B cell (primary cell): ENCODE results near the gene TEX28. TPM values are rescaled to one million over a fixed set of nuclear protein-coding genes. Genes with fewer than 3 reads are reported as not detected.
"Not testable (repeated sequence)": the region's sequence is repeated elsewhere in the genome, so short reads cannot be mapped to it uniquely, and the experiment has no call there.

ENCODE experiments used
- ATAC-seq: fragments of 200-7000 bp; cut with Tn5 transposase; one replicate; pipeline ENCODE4 v1.10.0; 2021; ENCODE audit warnings: low read depth, mild to moderate bottlenecking, moderate number of reproducible peaks, moderate library complexity
- CTCF ChIA-PET: fragments of 350-600 bp; sonication (Branson Sonifier 250); formaldehyde crosslinking; loops from one replicate; lab custom pipeline; 2021; ENCODE audit warnings: antibody characterized with exemption, inconsistent platforms; lab: Charles Lee
- POLR2A ChIA-PET: fragments of 350-600 bp; sonication (Branson Sonifier 250); formaldehyde crosslinking; loops from one replicate; lab custom pipeline; 2021; ENCODE audit warnings: antibody characterized with exemption; lab: Charles Lee
- DNase-seq: peaks from one replicate; pipeline ENCODE4 v3.0.0; 2013
- H2AFZ ChIP-seq: 2 replicates; pipeline ENCODE4 v1.6.1; 2012; ENCODE audit warnings: mild to moderate bottlenecking, low read depth, low read length; ENCODE audit not compliant: insufficient read depth, poor library complexity, severe bottlenecking
- H3K27ac ChIP-seq, 2 donors: 1 replicate in 1 of 2; 2 replicates in 1 of 2; pipeline ENCODE4 v1.5.1; 2012 to 2013; ENCODE audit warnings: low read length in 2 of 2, mild to moderate bottlenecking in 2 of 2, moderate library complexity in 1 of 2
- H3K27me3 ChIP-seq, 4 experiments: fragments of 200-600 bp in 1 of 4; sonication (generic) in 1 of 4; replicated peaks in 1 of 4; 1 replicate in 2 of 4; 2 replicates in 2 of 4; pipeline versions ENCODE4 v1.6.1 to v1.7.0; 2013 to 2016; ENCODE audit warnings: low read length in 3 of 4, mild to moderate bottlenecking in 2 of 4, mixed read lengths in 1 of 4, moderate library complexity in 1 of 4; ENCODE audit not compliant: insufficient read depth in 4 of 4, control insufficient read depth in 3 of 4; ENCODE audit errors: control extremely low read depth in 1 of 4
- H3K36me3 ChIP-seq, 2 experiments: replicated peaks in 1 of 2; 1 replicate in 1 of 2; 2 replicates in 1 of 2; pipeline versions ENCODE4 v1.6.1 to v1.7.1; 2013; ENCODE audit warnings: low read length in 1 of 2; ENCODE audit not compliant: insufficient read depth in 2 of 2, control insufficient read depth in 1 of 2; ENCODE audit errors: control extremely low read depth in 1 of 2, extremely low read depth in 1 of 2
- H3K4me1 ChIP-seq, 2 donors: fragments of 200-600 bp in 1 of 2; sonication (generic) in 1 of 2; 1 replicate in 1 of 2; 2 replicates in 1 of 2; pipeline versions ENCODE4 v1.5.1 to v1.6.1; 2013 to 2017; ENCODE audit warnings: low read length in 2 of 2; ENCODE audit not compliant: control insufficient read depth in 2 of 2, insufficient read depth in 2 of 2
- H3K4me2 ChIP-seq: replicated peaks from 2 replicates; pipeline ENCODE3; 2012; ENCODE audit warnings: mild to moderate bottlenecking, low read depth, low read length; ENCODE audit not compliant: poor library complexity, severe bottlenecking
- H3K4me3 ChIP-seq, 5 experiments: fragments of 200-600 bp in 1 of 5; sonication (generic) in 1 of 5; 1 replicate in 3 of 5; 2 replicates in 2 of 5; pipeline versions ENCODE4 v1.5.1 to v1.7.0; 2011 to 2016; ENCODE audit warnings: low read length in 4 of 5, mild to moderate bottlenecking in 4 of 5, low read depth in 2 of 5, control low read depth in 1 of 5, moderate library complexity in 1 of 5; ENCODE audit not compliant: insufficient read depth in 1 of 5; ENCODE audit errors: control extremely low read depth in 1 of 5, extremely low read depth in 1 of 5
- H3K79me2 ChIP-seq: fragments of 200-600 bp; sonication (generic); one replicate; pipeline ENCODE4 v1.6.0; 2016; ENCODE audit warnings: low read length; ENCODE audit not compliant: control insufficient read depth, insufficient read depth
- H3K9ac ChIP-seq: fragments of 200-600 bp; sonication (generic); 2 replicates; pipeline ENCODE4 v1.6.1; 2017; ENCODE audit warnings: mild to moderate bottlenecking, low read length, moderate library complexity
- H3K9me3 ChIP-seq, 3 donors: one replicate each; pipeline versions ENCODE4 v1.6.1 to v1.7.1; 2013; ENCODE audit warnings: low read length in 2 of 3; ENCODE audit not compliant: control insufficient read depth in 2 of 3, insufficient read depth in 1 of 3; ENCODE audit errors: control extremely low read depth in 1 of 3
- H4K20me1 ChIP-seq: 2 replicates; pipeline ENCODE4 v1.6.0; 2012; ENCODE audit warnings: mild to moderate bottlenecking, low read length; ENCODE audit not compliant: insufficient read depth, control insufficient read depth, poor library complexity, severe bottlenecking
- H3K27ac Mint-ChIP-seq: one replicate; pipeline ENCODE4 v1.8.0; 2021; ENCODE audit warnings: mixed read lengths
- H3K27me3 Mint-ChIP-seq: one replicate; pipeline ENCODE4 v1.8.0; 2021; ENCODE audit warnings: mixed read lengths
- H3K4me1 Mint-ChIP-seq: one replicate; pipeline ENCODE4 v1.8.0; 2021; ENCODE audit warnings: mixed read lengths
- H3K4me3 Mint-ChIP-seq: one replicate; pipeline ENCODE4 v1.8.0; 2021; ENCODE audit warnings: mixed read lengths
- H3K9me3 Mint-ChIP-seq: one replicate; pipeline ENCODE4 v1.8.0; 2022; ENCODE audit warnings: mixed read lengths; ENCODE audit not compliant: insufficient read depth
- CTCF ChIP-seq: fragments of 200-600 bp; IDR thresholded peaks from one replicate; pipeline ENCODE4 v1.8.0; 2022; ENCODE audit warnings: antibody characterized with exemption, mild to moderate bottlenecking
- EZH2 ChIP-seq: IDR thresholded peaks from 2 replicates; pipeline ENCODE4 v1.6.1; 2012; ENCODE audit warnings: borderline replicate concordance, low read depth, mild to moderate bottlenecking, moderate library complexity, low read length; ENCODE audit not compliant: insufficient read depth, poor library complexity, severe bottlenecking
- WGBS: methylation state at CpG from one replicate; pipeline ENCODE4 v1.1.5; 2013; ENCODE audit warnings: missing lambda C conversion rate; ENCODE audit not compliant: insufficient coverage; 5-methylcytosine and 5-hydroxymethylcytosine counted together
- intact Hi-C: fragments of 100-400 bp; cut with micrococcal nuclease; formaldehyde crosslinking; loops from one replicate; pipeline ENCODE4 v1.10.0; 2022
- polyA plus RNA-seq: library from polyadenylated mRNA; depleted of rRNA; stranded (reverse); fragments of >200 nt; gene quantifications from 2 replicates; pipeline ENCODE4 v1.2.3, GENCODE V29; 2012
- total RNA-seq, 2 donors: library from RNA; stranded (reverse); fragments of 120-200 nt in 1 of 2; gene quantifications; 1 replicate in 1 of 2; 2 replicates in 1 of 2; pipeline versions ENCODE4 v1.2.3 to v1.2.4, GENCODE V29; 2013 to 2022

TEX28 gene
- total and polyA plus RNA-seq, 2 donors (not counting 1 experiment from before 2014, with no cell fraction given), result not detected

DNA sequence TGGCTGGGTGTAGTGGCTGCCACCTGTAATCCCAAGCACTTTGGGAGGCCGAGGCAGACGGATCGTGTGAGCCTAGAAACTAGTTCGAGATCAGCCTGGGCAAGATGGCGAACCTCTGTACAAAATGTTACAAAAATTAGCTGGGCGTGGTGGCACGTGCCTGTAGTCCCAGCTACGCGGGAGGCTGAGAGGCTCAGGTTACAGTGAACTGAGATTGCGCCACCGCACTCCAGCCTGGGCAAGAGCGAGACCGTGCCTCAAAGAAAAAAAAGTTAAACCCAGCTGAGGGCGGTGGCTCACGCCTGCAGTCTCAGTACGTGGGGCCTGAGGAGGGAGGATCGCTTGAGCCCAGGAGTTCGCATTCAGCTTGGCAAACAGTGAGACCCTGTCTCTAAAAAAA is 1.8 kb upstream of the TEX28 start:
- CTCF ChIA-PET, result no interaction called here
- DNase-seq (no peak), ATAC-seq (no peak)
- Histone ChIP-seq H3K79me2 (no peaks in the 10 kb centered on the region), H3K4me3 (no peak overlapping the region), H3K9ac (no peak overlapping the region), H3K27me3 (no peaks in the 10 kb centered on the region), H3K9me3 (no peaks in the 10 kb centered on the region), H3K4me2 (no peak overlapping the region), H3K4me1 (peaks cover 9 to 15% of the 10 kb centered on the region in 2 donors), H3K27ac (no peak overlapping the region), H4K20me1 (no peaks in the 10 kb centered on the region), H2AFZ (no peak overlapping the region), H3K36me3 (no peaks in the 10 kb centered on the region)
- Mint-ChIP-seq H3K27ac (no peak overlapping the region), H3K27me3 (no peaks in the 10 kb centered on the region), H3K9me3 (no peaks in the 10 kb centered on the region), H3K4me3 (no peak overlapping the region), H3K4me1 (peaks cover 19% of the 10 kb centered on the region)
- POLR2A ChIA-PET, result no interaction called here
- TF ChIP-seq CTCF (no peak), EZH2 (no peak)
- 87% methylated on average over 9 of the region's 18 CpGs for WGBS
- intact Hi-C loops, result no loop called here

- intact Hi-C loops, result no loop called here
- DNase-seq (no peak), ATAC-seq (no peak)
- CTCF ChIA-PET, result no interaction called here
- no peaks in the 10 kb centered on the region for H3K27me3 Mint-ChIP-seq
- no peak within 1 kb of the TSS for H3K4me3 Mint-ChIP-seq
- POLR2A ChIA-PET, result no interaction called here
- Histone ChIP-seq H3K36me3 (no peaks in the 10 kb centered on the region), H3K9ac (no peak within 1 kb of the TSS), H3K4me2 (no peak within 1 kb of the TSS), H3K27ac (no peak within 1 kb of the TSS), H4K20me1 (no peaks in the 10 kb centered on the region), H3K79me2 (no peaks in the 10 kb centered on the region), H2AFZ (no peak within 1 kb of the TSS), H3K27me3 (no peaks in the 10 kb centered on the region), H3K9me3 (no peaks in the 10 kb centered on the region), H3K4me3 (no peak within 1 kb of the TSS), H3K4me1 (peaks cover 9 to 15% of the 10 kb centered on the region in 2 donors)
- no peak for TF ChIP-seq EZH2
- TF ChIP-seq CTCF, result no peak
- H3K4me1 Mint-ChIP-seq, result peaks cover 19% of the 10 kb centered on the region
- H3K9me3 Mint-ChIP-seq, result no peaks in the 10 kb centered on the region
- 99% methylated on average over 25 of the region's 37 CpGs for WGBS
- no peak within 1 kb of the TSS for H3K27ac Mint-ChIP-seq
Observed at GRCh38 chrX:154295664-154296310, 863 bp upstream of the TEX28 start, which contains the start of gene TKTL1. Gene TKTL1 (plus strand): TSS chrX:154295795. CDS start chrX:154295860, 65 bp downstream.

- H3K9me3 ChIP-seq, H3K36me3 ChIP-seq, H3K27ac ChIP-seq, H3K27me3 ChIP-seq, H3K9me3 Mint-ChIP-seq, H3K9ac ChIP-seq, H3K27ac Mint-ChIP-seq, H2AFZ ChIP-seq, intact Hi-C loops, H3K4me3 Mint-ChIP-seq, ATAC-seq, CTCF ChIA-PET, H3K4me1 ChIP-seq, H3K4me1 Mint-ChIP-seq, POLR2A ChIA-PET, H3K4me3 ChIP-seq, H3K4me2 ChIP-seq, H3K27me3 Mint-ChIP-seq, H4K20me1 ChIP-seq, DNase-seq, H3K79me2 ChIP-seq: not testable (repeated sequence)
- no CpG with 5 or more reads among the region's 10 CpGs for WGBS
Observed at GRCh38 chrX:154286406-154286805, 8.5 kb downstream of the TEX28 start.
